Gastroesophageal sphincter (tissue), 3 donors: Measurements from ENCODE around the gene SETDB1.

ENCODE experiments used
- EP300 ChIP-seq: sonication (generic); formaldehyde crosslinking; IDR thresholded peaks from one replicate; pipeline ENCODE4 v1.6.1; 2017; ENCODE audit warnings: antibody characterized with exemption, mild to moderate bottlenecking
- POLR2A ChIP-seq, 2 donors: fragments of 450-650 bp; IDR thresholded peaks; one replicate each; pipeline ENCODE4 v1.6.1; 2017; ENCODE audit warnings: antibody characterized with exemption in 2 of 2, mild to moderate bottlenecking in 2 of 2, moderate library complexity in 1 of 2
- TF ChIP-seq, protein P1 (sequence below), 4 experiments: fragments of 200-600 bp in 2 of 4; fragments of 450-650 bp in 2 of 4; sonication (generic) in 1 of 4; IDR thresholded peaks; one replicate each; pipeline ENCODE4 v1.5.1; 2017 to 2019; ENCODE audit warnings: antibody characterized with exemption in 4 of 4, mild to moderate bottlenecking in 2 of 4, moderate library complexity in 2 of 4

DNA sequence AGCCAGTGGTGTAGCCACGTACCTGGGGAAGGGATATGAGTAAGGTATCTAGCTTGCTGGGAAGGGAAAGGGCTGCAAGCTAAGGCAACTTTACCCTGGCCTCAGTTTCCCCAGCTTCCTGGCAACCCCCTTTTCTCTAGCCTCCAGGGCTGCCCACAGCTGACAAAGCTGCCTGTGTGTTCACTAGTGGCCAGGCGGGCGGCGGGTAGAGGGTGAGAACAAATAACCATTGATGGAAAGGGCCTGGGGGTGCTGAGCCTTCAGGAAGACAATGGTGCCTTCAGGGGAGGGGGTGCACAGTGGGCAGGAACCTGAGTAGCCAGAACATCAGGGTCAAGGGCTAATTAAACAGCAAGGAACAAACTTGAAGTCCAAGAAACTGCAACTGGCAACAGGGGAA lies 42.3 kb downstream of the SETDB1 start:
- TF ChIP-seq, protein P1, sequence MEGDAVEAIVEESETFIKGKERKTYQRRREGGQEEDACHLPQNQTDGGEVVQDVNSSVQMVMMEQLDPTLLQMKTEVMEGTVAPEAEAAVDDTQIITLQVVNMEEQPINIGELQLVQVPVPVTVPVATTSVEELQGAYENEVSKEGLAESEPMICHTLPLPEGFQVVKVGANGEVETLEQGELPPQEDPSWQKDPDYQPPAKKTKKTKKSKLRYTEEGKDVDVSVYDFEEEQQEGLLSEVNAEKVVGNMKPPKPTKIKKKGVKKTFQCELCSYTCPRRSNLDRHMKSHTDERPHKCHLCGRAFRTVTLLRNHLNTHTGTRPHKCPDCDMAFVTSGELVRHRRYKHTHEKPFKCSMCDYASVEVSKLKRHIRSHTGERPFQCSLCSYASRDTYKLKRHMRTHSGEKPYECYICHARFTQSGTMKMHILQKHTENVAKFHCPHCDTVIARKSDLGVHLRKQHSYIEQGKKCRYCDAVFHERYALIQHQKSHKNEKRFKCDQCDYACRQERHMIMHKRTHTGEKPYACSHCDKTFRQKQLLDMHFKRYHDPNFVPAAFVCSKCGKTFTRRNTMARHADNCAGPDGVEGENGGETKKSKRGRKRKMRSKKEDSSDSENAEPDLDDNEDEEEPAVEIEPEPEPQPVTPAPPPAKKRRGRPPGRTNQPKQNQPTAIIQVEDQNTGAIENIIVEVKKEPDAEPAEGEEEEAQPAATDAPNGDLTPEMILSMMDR (IDR thresholded peaks at IDR 0.05), result no peak
- TF ChIP-seq POLR2A (IDR thresholded peaks at IDR 0.05) (no peak), EP300 (no peak)
